Gastroesophageal sphincter (tissue), 3 donors: ENCODE measurements around the gene TBC1D13.

Experiments used
- POLR2A ChIP-seq, 2 donors: fragments of 450-650 bp; IDR thresholded peaks; one replicate each; pipeline ENCODE4 v1.6.1; 2017; ENCODE audit warnings: antibody characterized with exemption in 2 of 2, mild to moderate bottlenecking in 2 of 2, moderate library complexity in 1 of 2
- TF ChIP-seq, protein P1 (sequence below), 4 experiments: fragments of 200-600 bp in 2 of 4; fragments of 450-650 bp in 2 of 4; sonication (generic) in 1 of 4; IDR thresholded peaks; one replicate each; pipeline ENCODE4 v1.5.1; 2017 to 2019; ENCODE audit warnings: antibody characterized with exemption in 4 of 4, mild to moderate bottlenecking in 2 of 4, moderate library complexity in 2 of 4

DNA sequence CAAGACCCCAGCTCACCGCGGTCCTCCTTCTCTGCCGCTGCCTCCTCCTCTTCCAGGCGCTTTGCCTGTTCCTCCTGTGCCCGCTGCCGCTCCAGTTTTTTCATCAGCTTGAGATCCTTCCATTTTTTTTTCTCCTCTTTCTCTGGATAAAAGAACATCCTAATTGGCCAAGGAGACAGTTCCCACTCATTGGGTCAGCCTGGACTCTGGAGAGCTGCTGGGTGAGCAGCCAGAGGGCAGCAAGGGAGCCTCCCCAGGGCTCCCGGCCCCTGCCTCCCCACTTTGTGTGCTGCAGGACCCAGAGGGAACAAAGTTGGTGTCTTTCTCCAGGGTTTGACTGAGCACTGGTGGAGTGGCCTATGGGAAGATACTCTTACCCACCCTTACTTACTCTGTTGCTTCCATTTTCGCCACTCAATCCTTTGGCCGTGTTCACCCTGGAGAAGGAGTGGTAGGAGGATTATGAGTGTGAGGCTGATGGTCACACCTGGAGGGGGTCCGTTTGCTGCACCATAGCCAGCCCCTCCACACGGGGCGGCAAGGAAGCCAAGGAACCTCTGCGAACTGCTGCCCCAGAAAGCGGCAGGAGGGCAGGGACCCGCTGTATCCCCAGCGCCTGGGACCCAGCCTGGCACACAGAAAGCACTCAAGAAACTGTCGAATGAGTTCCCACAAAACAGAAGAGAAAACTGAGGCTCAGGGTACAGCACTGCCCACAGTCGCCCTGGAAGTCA is 41.8 kb downstream of the TBC1D13 start:
- no peak for TF ChIP-seq POLR2A (IDR thresholded peaks at IDR 0.05)
- TF ChIP-seq, protein P1, sequence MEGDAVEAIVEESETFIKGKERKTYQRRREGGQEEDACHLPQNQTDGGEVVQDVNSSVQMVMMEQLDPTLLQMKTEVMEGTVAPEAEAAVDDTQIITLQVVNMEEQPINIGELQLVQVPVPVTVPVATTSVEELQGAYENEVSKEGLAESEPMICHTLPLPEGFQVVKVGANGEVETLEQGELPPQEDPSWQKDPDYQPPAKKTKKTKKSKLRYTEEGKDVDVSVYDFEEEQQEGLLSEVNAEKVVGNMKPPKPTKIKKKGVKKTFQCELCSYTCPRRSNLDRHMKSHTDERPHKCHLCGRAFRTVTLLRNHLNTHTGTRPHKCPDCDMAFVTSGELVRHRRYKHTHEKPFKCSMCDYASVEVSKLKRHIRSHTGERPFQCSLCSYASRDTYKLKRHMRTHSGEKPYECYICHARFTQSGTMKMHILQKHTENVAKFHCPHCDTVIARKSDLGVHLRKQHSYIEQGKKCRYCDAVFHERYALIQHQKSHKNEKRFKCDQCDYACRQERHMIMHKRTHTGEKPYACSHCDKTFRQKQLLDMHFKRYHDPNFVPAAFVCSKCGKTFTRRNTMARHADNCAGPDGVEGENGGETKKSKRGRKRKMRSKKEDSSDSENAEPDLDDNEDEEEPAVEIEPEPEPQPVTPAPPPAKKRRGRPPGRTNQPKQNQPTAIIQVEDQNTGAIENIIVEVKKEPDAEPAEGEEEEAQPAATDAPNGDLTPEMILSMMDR (IDR thresholded peaks at IDR 0.05): no peak
